ENCODE measurements around the gene FBXO2.

FBXO2 gene

DNA sequence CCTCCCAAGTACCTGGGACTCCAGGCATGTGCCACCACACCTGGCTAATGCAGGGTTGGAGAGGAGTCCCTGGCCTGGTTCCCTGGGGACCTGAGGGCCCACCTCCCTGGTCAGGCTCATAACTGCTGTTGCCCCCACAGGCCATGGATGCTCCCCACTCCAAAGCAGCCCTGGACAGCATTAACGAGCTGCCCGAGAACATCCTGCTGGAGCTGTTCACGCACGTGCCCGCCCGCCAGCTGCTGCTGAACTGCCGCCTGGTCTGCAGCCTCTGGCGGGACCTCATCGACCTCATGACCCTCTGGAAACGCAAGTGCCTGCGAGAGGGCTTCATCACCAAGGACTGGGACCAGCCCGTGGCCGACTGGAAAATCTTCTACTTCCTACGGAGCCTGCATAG lies 14.3 kb upstream of the FBXO2 start:
- peak overlapping the region; percentile 12; the same call in 1 of the 2 replicates for H3K27ac ChIP-seq
- CTCF ChIA-PET: no interaction called here
- POLR2A ChIA-PET (ENCODE audit: low non-redundant PET): no interaction called here
- TF ChIP-seq CTCF (conservative IDR thresholded peaks at IDR 0.05; ENCODE audit: low read depth): no peak
- DNase-seq (ENCODE audit: low spot score): no peak

DNA sequence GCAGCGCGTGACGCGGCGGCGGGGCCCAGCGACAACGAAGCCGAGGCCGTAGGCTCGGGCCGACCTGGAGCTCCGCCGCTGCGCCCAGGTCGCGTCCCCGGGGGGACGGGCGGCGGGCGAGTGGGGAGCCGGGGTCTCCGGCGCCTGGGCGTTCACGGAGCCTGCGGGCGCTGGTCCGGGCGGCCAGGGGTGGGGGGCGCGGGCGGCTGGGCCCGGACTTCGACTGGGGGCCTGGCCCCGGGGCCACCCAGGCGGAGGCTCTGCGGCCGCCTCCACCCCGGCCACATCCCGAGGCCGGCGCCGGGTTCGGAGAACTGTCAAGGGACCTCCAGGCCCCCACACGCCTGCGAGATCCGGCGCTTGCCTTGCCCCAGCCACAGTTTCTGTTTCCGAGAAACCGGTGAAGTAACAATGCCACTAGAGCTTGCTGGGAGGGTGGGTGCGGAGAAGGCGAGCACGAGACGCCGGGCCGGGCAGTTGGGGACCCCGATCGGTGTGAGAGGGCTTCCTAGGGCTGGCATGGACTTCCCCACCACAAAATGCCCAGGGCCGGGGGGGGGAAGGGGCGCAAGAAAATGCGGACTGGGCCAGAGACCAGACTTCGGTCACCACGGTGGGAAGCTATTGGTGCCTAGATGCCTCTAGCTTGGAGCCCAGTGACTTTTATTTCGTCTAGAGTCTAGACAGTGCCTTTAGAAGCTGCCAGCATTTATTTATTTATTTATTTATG lies 10.3 kb upstream of the FBXO2 start:
- POLR2A ChIA-PET (ENCODE audit: low non-redundant PET): interaction anchor here (0.5 to 1.2 kb wide), 5 partner anchors 8 to 245 kb away, joined by 3 to 4 read pairs (median 3); no protein-coding TSS in a partner anchor
- TF ChIP-seq CTCF (conservative IDR thresholded peaks at IDR 0.05; ENCODE audit: low read depth): peak; percentile 46; the same call in 1 of the 2 replicates
- H3K27ac ChIP-seq: peak overlapping the region; percentile 66
- peak; percentile 10 for DNase-seq (ENCODE audit: low spot score)
- CTCF ChIA-PET: interaction anchor here (0.7 to 2.4 kb wide), 13 partner anchors 9 to 627 kb away, joined by 3 to 21 read pairs (median 6); partner anchors contain the start of genes FBXO2 and FBXO44

GRCh38 chr1:11661103-11661502 lies 6.9 kb upstream of the FBXO2 start:
- DNase-seq (ENCODE audit: low spot score): no peak
- no peak for TF ChIP-seq CTCF (conservative IDR thresholded peaks at IDR 0.05; ENCODE audit: low read depth)
- ChIA-PET CTCF (no interaction called here), POLR2A (ENCODE audit: low non-redundant PET) (no interaction called here)
- no peak overlapping the region for H3K27ac ChIP-seq

GRCh38 chr1:11659748-11660147 lies 5.5 kb upstream of the FBXO2 start:
- ChIA-PET POLR2A (ENCODE audit: low non-redundant PET) (no interaction called here), CTCF (no interaction called here)
- TF ChIP-seq CTCF (conservative IDR thresholded peaks at IDR 0.05; ENCODE audit: low read depth): no peak
- H3K27ac ChIP-seq: no peak overlapping the region
- no peak for DNase-seq (ENCODE audit: low spot score)

GRCh38 chr1:11658542-11658941 lies 4.3 kb upstream of the FBXO2 start:
- ChIA-PET POLR2A (ENCODE audit: low non-redundant PET) (interaction anchor here (0.7 kb wide), 1 partner anchor 11 kb away, joined by 3 read pairs; no protein-coding TSS in a partner anchor), CTCF (no interaction called here)
- no peak for DNase-seq (ENCODE audit: low spot score)
- no peak overlapping the region for H3K27ac ChIP-seq
- TF ChIP-seq CTCF (conservative IDR thresholded peaks at IDR 0.05; ENCODE audit: low read depth): no peak

DNA sequence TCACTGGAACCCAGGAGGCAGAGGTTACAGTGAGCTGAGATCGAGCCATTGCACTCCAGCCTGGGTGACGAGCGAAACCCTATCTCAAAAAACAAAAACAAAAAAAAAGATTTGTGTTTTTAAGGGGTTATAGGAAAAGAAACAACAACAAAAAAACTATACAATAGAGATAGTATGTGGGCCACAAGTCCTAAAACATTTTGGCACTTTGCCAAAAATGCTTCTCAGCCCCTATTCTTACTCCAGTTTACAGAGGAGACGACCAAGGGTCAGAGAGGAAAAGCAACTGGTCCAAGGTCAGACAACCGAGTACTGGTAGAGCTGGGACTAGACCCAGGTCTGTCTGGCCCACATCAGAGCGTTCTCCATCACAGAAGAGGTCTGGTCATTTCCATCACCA lies 3.4 kb upstream of the FBXO2 start:
- POLR2A ChIA-PET (ENCODE audit: low non-redundant PET): no interaction called here
- no peak overlapping the region for H3K27ac ChIP-seq
- no peak for DNase-seq (ENCODE audit: low spot score)
- TF ChIP-seq CTCF (conservative IDR thresholded peaks at IDR 0.05; ENCODE audit: low read depth): no peak
- CTCF ChIA-PET: no interaction called here

Measured in RWPE1 (cell line).